HG02970 (cell line): ENCODE results near the gene COL26A1.
"Not testable (repeated sequence)": the region's sequence is repeated elsewhere in the genome, so short reads cannot be mapped to it uniquely, and the experiment has no call there.

Experiments used
- ATAC-seq: cut with Tn5 transposase; IDR thresholded peaks from one replicate; pipeline ENCODE4 v1.9.1; 2021; ENCODE audit warnings: mild to moderate bottlenecking, moderate library complexity, moderate number of reproducible peaks; ENCODE audit not compliant: unreplicated experiment, low FRiP score

Gene COL26A1

DNA sequence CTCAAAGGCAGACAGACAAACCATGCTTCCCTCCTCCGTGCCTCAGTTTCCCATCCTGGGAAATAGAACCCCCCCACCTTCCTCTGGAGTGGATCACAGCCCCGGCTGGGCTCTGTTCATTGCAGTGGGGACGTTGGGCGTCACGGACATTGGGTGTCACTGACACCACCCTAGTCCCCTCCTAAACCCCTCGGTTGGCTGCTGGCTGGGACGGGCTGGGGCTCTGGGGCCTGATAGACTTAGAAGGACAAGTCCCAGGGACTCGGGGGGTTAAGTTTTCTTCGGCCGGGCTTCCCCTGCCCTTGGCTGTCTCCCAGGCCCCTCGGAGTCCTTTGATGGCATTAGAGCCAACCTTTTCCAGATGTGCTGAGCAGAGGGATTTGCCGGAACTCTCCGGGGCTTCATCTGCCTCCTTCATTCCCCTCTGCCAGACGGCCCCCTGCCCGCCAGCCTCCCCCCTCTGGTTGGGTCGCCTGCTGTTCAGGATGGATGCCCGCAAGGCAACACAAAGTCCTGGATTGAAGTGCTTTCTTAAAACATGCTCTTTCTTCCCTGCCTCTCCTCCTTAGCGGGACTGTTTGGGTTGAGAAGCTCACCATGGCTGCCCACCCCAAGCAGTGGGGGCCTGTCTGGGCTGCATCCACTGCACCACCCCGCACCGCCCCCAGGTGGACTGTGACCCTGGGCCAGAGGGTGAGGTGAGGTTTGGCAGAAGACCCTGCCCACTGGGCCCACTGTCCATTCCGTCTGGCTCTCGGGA lies 73.0 kb downstream of the COL26A1 start:
- no peak for ATAC-seq

DNA sequence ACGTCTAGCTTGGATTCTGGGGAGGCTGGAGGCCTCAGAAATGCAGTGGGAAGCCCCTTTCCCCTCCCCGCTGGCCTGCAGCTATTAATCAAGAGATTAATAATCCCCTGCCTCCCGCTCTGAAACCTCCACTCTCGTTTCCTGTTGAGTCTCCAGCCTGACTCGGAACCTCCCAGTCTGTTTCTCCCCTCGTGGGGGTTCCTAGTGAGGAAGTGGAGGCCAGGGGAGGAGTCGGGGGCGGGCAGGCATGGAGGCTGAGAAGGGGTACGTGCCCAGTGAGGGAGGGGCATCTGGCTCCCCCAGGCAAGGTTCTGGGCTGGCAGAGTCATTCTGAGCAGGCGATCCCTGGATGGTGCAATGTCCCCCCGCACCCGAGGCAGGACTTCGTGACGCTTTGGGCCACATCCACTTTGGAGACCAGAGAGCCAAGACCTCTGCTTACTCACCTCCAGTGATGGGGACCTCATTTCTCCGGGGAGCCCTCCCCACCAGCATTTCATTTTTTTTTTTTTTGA lies 73.6 kb downstream of the COL26A1 start:
- ATAC-seq, result no peak

DNA sequence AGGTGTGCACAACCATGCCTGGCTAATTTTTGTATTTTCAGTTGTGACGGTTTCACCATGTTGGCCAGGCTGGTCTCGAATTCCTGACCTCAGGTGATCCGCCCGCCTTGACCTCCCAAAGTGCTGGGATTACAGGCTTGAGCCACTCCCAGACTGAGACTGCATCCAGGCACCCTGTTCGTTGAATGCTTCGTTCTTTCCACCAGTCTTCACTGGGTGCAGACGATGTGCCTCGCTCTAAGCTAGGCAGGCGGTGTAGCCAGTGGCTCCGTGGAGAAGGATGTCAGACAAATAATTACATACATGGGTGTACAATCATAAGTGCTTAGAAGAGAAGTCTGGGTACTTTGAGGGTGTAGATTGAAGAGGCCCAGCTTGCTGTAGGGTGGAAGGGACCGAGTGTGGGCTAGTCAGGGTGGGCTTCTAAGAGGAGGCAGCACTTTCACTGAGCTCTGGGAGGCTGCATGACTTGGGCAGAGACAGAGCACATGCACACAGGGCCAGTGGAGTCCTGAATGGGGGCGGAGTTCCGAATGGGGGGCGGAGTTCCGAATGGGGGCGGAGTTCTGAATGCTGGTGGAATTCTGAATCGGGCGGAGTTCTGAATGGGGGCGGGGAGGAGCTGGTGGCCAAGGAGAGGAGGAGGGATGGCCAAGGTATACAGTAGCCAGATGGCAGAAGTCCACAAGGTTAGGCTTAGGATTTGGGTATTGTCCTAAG lies 74.3 kb downstream of the COL26A1 start:
- ATAC-seq, result no peak

DNA sequence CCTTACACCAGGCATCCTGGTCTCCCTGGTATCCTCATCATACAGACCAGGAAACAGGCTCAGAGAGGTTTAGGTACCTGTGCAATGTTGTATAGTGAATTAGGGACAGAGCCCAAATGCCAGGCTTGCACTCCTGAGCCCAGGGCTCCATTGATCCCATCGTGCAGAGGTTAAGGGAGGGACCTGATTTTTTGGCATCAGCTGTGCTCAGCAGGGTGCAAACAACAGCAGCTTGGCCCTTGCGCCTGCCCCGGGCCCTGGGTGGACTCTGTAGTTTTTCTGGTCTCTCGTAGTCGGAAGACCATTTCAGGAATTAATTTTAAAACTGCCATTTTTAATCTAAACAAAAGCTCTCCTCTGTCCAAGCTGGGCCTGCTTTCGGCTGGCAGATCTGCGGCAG lies 79.2 kb downstream of the COL26A1 start:
- ATAC-seq, result no peak

DNA sequence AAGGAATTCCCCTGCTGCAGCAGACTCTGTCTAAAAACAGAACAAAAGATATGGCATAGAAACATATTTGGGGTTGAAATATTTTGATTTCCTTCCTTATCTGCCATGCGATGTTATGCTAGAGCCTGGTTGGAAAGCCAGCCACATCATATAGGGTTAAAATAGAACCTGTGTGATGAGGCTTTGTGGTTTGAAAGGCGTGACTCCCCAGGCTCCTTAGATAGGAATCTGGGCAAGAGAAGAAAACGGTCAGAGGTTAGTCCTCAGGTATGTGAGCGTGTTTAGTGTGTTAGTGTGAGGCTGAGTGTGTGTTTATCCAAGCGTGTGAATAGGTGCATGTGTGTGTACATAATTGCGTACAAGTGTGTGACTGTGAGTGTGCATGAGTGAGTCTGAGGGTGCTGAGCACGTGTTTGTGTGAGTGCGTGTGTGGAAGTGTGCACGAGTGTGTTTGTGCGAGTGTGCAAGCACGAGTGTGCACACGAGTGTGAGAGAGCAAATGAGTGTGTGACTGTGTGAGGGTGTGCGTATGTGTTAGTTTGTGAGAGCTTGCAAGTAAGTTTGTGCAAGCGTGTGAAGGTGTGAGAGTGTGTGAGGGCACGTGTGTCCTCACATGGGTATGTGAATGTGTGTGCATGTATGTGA lies 79.9 kb downstream of the COL26A1 start:
- ATAC-seq, result no peak

DNA sequence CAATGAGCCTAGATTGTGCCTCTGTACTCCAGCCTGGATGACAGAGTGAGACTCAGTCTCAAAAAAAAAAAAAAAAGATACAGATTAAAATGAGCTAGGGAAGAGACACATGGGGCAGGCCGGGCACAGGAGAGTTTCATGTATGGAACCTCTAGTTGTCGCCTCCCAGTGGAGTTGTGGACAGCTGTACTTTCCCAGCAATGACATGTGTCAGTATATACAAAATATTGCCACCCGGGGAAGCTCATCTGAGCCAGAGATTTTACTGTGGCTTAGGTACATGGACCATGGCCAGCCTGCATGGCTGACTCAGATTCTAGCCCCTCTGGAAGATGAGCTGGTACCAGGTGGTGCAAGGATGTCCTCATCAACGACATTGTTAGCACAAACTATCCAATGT lies 87.4 kb downstream of the COL26A1 start:
- ATAC-seq, result no peak

DNA sequence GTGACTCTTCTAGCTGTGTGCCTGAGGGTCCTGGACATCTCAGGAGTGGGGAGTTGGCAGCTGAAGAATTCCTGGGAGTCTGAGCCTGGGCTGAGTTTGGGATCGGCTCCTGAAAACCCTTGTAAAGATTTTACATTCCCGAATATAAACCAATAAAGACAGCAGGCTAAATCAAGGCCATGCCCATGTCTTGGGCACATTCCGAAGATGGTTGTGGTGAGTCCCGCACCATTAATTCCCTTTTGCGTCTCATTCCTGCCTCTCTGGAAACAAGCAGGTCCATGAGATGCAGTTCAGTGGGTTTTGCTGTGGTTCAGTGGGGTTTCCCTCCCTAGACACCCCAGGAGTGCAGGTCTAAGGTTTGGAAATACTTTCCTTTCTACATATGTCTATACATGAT lies 90.9 kb downstream of the COL26A1 start:
- no peak for ATAC-seq

DNA sequence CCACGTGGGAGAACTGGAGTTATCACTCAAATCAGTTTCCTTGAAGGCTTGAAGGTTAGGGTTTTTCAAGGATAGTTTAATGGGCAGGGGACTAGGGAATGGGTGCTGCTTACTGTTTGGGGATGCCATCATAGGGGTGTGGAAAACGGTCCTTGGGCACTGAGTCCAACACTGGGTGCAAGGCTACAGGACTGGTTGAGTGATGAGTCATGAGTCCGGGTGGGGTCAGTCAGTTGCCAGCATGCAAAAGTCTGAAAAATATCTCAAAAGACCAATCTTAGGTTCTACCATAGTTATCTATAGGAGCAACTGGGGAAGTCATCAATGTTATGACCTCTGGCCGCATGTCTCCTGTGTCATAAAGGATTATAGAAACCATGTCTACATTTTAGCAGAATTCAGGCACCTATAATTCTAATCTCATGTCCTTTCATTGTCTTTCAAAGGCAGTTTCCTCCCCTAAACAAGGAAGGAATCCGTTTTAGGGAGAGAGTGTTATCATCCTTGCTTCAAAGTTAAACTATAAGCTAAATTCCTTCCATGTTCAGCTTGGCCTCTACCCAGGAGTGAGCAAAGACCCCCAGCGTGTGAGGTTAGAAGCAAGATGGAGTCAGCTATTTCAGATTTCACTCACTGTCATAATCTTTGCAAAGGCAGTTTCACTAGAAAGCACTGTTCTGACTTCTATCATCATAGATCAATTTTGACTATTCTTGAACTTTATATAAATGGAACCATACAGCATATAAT lies 94.5 kb downstream of the COL26A1 start:
- ATAC-seq, result no peak

DNA sequence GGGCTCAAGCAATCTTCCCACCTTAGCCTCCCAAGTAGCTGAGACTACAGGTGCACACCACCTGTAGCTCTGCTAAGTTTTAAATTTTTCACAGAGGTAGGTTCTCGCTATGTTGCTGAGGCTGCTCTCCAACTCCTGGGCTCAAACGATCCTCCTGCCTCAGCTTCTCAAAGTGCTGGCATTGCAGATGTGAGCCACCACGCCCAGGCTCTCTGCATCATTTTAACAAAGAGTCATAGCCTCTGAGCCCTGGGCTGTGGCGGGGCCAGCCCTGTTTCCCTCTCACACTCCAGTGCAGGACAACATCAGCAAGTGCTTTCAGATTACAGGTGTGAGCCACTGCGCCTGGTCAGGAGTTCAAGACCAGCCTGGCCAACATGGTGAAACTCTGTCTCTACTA lies 102.5 kb downstream of the COL26A1 start:
- ATAC-seq, result no peak

DNA sequence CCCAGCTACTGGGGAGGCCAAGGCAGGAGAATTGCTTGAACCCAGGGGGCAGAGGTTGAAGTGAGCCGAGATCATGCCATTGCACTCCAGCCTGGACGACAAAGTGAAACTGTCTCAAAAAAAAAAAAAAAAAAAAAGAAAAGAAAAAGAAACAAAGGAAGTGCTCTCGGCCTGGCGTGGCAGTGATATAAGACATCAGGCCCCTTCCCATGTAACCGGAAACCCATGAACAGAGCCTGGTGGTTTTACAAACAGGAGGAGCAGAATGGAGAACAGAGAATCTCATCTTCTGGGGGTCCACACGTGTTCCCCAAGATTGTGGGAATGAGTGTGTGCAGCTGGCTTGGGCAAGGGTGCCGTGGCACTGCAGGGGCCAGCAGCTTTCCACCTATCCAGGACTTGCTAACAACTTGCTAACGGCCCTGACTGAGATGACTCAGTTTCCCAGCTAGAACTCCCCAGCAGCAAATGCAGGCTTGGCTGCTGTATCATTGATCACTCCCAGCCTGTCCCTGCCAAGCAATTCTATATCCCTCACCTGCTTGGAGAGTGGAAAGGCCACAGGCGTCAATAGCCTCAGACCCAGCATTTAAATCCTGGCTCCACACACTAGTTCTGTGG lies 103.0 kb downstream of the COL26A1 start:
- ATAC-seq, result no peak

DNA sequence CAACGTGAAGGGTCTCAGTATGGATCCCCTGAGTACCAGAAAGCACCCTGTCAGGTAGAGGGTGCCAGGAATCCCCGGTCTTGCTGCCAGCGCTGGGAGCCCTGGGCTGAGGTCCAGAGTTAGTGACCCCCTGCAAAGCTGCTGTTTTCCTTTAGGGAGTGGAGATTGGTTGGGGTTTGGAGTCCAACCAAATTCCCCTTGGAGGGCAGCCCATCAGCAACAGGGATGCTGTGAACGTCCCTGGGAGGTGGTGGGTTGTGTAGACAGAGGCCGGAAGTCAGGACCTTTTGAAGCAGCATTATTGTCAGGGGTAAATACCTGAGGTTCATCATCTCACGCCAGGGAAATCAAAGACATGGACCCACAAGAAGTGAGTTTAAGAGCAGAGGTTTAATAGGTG lies 104.2 kb downstream of the COL26A1 start:
- no peak for ATAC-seq

DNA sequence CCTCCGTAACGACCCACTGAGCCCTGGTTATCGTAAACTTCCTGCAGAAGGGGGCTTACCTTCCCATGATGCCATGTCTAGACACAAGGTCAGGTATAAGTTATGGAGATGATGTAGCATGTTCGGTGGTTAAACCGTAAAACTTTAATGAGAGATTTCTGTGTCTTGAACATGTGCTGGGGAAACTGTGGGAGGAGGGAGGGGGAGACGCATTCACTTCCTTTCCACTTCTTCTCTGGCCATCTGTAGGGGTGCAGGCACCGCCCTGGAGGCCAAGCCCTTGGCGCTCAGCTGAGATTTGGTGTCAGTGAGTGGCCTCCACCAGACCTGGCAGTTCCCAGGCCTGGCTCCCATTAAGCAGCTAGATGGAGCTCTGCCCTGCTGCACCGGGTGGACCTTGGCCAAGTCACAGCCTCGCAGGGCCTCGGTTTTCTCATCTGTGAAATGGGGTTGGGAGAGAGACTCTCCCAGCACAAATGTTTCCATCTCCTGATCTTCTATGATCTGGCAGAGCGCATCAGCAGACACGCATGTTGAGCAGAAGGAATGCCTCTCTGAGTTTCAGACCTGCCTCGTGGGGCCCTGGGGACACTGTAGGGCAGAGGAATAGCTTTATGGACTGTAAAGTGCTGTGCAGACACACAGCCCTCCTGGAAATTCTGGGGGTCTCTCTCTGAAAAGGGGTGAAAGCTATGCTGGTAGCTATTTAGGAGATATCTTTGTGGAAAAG lies 106.0 kb downstream of the COL26A1 start:
- ATAC-seq, result no peak

DNA sequence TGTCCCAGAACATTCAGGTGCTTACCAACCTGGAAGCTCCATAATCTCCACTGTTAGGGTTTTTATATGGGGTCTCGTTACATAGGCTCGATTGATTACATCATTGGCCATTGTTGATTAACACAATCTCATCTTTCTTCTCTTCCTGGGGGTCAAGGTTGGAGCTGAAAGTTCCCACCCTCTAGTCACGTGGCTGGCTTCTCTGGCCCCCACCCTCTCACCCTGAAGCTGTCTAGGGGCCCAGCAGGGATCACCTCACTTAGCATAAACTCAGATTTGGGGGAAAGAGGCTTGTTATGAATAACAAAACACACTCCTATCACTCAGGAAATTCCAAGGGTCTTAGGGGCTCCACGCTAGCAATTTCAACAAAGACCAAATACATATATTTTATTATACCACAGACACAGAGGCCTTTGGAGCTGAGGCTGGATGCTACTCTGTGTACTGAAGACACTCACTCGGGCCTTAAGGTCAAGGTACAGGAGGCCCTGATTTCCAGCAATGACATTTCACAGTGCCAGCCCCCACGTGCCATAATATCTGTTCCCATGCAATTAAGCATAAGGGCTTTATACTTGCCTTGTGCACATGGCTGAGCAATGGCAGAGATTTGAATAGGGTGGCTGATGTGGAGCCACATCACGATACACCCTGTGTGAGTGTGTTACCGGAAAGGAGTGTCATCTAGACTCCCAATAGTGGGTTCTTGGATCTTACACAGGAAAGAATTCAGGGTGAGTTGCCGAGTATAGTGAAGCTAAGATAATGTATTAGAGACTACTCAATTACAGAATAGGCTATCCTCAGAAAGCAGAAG lies 108.2 kb downstream of the COL26A1 start:
- no peak for ATAC-seq

DNA sequence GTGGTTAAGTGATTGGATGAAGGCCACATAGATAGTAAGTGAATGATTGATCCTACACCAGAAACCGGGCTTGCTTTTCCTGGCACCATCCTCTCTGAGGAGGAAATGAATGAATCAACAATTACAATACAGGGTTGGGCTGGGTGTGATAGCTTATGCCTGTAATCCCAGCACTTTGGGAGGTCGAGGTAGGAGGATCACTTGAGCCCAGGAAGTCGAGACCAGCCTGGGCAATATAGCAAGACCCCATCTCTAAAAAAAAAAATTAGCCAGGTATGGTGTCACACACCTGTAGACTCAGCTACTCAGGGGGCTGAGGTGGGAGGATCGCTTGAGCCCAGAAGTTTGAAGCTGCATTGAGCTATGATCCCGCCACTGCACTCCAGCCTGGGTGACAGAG lies 111.5 kb downstream of the COL26A1 start:
- no peak for ATAC-seq

DNA sequence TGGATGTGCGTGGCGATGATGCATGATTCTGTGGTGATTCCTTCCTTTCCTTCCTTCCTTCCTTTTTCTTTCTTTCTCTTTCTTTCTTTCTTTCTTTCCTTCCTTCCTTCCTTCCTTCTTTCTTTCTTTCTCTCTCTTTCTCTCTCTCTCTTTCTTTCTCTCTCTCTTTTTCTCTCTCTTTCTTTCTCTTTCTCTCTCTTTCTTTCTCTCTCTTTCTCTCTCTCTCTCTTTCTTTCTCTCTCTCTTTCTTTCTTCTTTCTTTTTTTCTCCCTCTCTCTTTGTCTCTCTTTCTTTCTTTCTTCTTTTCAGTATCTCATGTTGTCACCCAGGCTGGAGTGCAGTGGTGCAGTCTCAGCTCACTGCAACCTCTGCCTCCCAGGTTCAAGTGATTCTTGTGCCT lies 113.0 kb downstream of the COL26A1 start:
- not testable (repeated sequence) for ATAC-seq

DNA sequence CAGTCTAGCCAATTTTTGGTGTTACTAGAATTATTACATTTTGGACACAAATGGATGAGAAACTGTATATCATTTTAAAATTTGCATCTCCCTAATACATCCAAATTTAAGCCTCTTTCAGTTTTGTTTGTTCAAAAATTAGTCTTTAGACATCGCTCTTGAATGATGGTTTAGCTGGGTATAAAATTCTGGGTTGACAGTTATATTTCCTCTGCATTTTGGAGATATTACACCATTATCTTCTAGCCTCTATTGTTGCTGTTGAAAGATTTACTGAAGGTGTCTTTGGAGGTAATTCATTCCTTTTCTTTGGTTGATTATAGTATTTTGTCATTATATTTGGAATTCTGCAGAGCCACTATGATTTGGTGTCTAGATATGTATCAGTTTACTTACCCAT lies 116.5 kb downstream of the COL26A1 start:
- ATAC-seq, result no peak

DNA sequence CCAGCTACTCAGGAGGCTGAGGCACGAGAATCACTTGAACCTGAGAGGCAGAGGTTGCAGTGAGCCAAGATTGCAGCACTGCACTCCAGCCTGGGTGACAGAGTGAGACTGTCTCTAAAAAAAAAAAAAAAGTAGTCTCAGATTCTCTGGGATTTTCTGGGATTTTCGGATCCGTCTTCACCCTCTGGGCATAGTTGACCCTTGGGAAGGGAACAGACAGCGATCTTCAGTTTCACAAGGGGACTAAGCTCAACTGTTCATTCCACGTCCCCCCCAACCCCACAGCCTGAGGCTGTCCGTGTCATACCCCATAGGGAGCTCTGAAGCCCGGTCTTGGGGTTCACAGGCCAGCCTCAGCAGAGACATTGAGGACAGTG lies 123.4 kb downstream of the COL26A1 start:
- ATAC-seq, result not testable (repeated sequence)

DNA sequence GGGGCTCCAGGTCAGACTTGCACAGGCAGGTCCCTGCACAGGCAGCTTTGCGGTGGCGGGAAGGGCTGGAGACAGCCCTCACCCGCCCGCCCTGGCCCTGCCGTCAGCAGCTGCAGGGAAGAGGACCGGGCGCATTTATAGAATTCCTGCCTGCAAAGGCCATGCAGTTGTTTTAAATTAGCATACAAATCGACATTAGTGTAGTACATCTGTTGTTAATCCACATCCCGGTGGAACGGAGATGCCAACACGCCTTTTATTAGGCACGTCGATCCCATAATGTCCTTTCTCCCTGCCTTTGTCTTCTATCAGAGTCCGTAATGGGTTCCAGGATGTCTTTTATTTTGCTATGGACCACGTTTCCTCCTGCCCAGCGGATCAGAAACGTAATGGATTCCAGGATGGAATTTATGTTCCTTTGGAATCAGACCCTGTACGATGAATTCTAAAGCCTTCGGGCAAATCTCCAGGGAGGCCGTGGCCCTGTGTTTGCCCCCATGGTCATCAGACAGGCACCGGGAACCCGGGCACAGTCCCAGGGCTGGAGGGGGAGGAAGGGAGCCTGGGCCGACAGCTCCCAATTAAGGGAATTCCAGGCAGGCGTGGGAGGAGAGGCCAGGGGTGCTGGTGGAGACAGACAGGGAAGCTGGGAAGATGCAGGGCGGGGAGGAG lies 123.9 kb downstream of the COL26A1 start:
- ATAC-seq, result no peak
